ENCODE results near the gene IGSF23. TPM values are rescaled to one million over a fixed set of nuclear protein-coding genes. Genes with fewer than 3 reads are reported as not detected.
"Not testable (repeated sequence)": the region's sequence is repeated elsewhere in the genome, so short reads cannot be mapped to it uniquely, and the experiment has no call there.

IGSF23 gene
- total and polyA plus RNA-seq, 3 donors from 2014 or later = 0.37 to 0.79 TPM; not detected in 1

- TF ChIP-seq POLR2A (IDR thresholded peaks at IDR 0.05) (no peak), CTCF (IDR thresholded peaks at IDR 0.05) (no peak)
- Histone ChIP-seq H3K4me3 (no peak overlapping the region), H3K36me3 (ENCODE audit: low read depth, missing control alignments) (no peaks in the 10 kb centered on the region), H3K27ac (no peak overlapping the region), H3K9me3 (no peaks in the 10 kb centered on the region), H3K27me3 (no peaks in the 10 kb centered on the region), H3K4me1 (no peaks in the 10 kb centered on the region)
- no peak for DNase-seq
- intact Hi-C loops (cut with DNase I; ENCODE audit: low total_unique reads) = no loop called here
- 93% methylated on average over 3 to 5 of the region's 5 CpGs for WGBS, 2 donors
Observed at GRCh38 chr19:44620667-44621066, 7.3 kb downstream of the IGSF23 start.

- no peak for DNase-seq
- Histone ChIP-seq H3K9me3 (no peaks in the 10 kb centered on the region), H3K4me3 (no peak overlapping the region), H3K4me1 (no peaks in the 10 kb centered on the region), H3K27me3 (no peaks in the 10 kb centered on the region), H3K27ac (no peak overlapping the region), H3K36me3 (ENCODE audit: low read depth, missing control alignments) (no peaks in the 10 kb centered on the region)
- intact Hi-C loops (cut with DNase I; ENCODE audit: low total_unique reads) = no loop called here
- TF ChIP-seq POLR2A (IDR thresholded peaks at IDR 0.05) (no peak), CTCF (IDR thresholded peaks at IDR 0.05) (no peak)
- WGBS, 2 donors = 94 to 96% methylated on average over 6 of the region's 6 CpGs
Observed at GRCh38 chr19:44621367-44621766, 8.0 kb downstream of the IGSF23 start.

- WGBS, 2 donors = 47 to 52% methylated on average over 5 of the region's 5 CpGs
- Histone ChIP-seq H3K36me3 (ENCODE audit: low read depth, missing control alignments) (no peaks in the 10 kb centered on the region), H3K9me3 (no peaks in the 10 kb centered on the region), H3K4me3 (no peak overlapping the region), H3K27me3 (no peaks in the 10 kb centered on the region), H3K4me1 (no peaks in the 10 kb centered on the region), H3K27ac (no peak overlapping the region)
- intact Hi-C loops (cut with DNase I; ENCODE audit: low total_unique reads) = no loop called here
- no peak for TF ChIP-seq CTCF (IDR thresholded peaks at IDR 0.05)
- TF ChIP-seq POLR2A (IDR thresholded peaks at IDR 0.05) = no peak
- no peak for DNase-seq
Observed at GRCh38 chr19:44623080-44623479, 9.7 kb downstream of the IGSF23 start.

GRCh38 chr19:44623626-44624025, 10.3 kb downstream of the IGSF23 start:
- no peak for TF ChIP-seq CTCF (IDR thresholded peaks at IDR 0.05)
- intact Hi-C loops (cut with DNase I; ENCODE audit: low total_unique reads) = no loop called here
- H3K4me3 ChIP-seq = no peak overlapping the region
- 93 to 97% methylated on average over 4 of the region's 4 CpGs for WGBS, 2 donors
- H3K27ac ChIP-seq = no peak overlapping the region
- no peaks in the 10 kb centered on the region for H3K36me3 ChIP-seq (ENCODE audit: low read depth, missing control alignments)
- H3K4me1 ChIP-seq = no peaks in the 10 kb centered on the region
- no peak for DNase-seq
- H3K27me3 ChIP-seq = no peaks in the 10 kb centered on the region
- no peaks in the 10 kb centered on the region for H3K9me3 ChIP-seq

GRCh38 chr19:44624840-44625354, 11.5 kb downstream of the IGSF23 start:
- intact Hi-C loops (cut with DNase I; ENCODE audit: low total_unique reads) = no loop called here
- 95% methylated on average over 4 of the region's 4 CpGs for WGBS, 2 donors
- Histone ChIP-seq H3K27me3 (no peaks in the 10 kb centered on the region), H3K9me3 (no peaks in the 10 kb centered on the region), H3K27ac (no peak overlapping the region), H3K4me1 (no peaks in the 10 kb centered on the region), H3K4me3 (no peak overlapping the region), H3K36me3 (ENCODE audit: low read depth, missing control alignments) (no peaks in the 10 kb centered on the region)
- no peak for DNase-seq
- TF ChIP-seq CTCF (IDR thresholded peaks at IDR 0.05) (no peak), POLR2A (IDR thresholded peaks at IDR 0.05) (no peak)

- 94 to 96% methylated on average over 4 of the region's 4 CpGs for WGBS, 2 donors
- DNase-seq; H3K27me3 ChIP-seq; H3K4me3 ChIP-seq; H3K27ac ChIP-seq; H3K9me3 ChIP-seq; H3K36me3 ChIP-seq (ENCODE audit: low read depth, missing control alignments); intact Hi-C loops (cut with DNase I; ENCODE audit: low total_unique reads); H3K4me1 ChIP-seq: not testable (repeated sequence)
Observed at GRCh38 chr19:44625637-44626036, 12.3 kb downstream of the IGSF23 start.
